Measurements from ENCODE around the gene MICB. TPM values are rescaled to one million over a fixed set of nuclear protein-coding genes. Genes with fewer than 3 reads are reported as not detected.
A peak's percentile ranks its signal among the peaks of the same experiment; 100 is the strongest.

MICB gene
- total and polyA plus RNA-seq, 9 of the 15 experiments (the other 6 are each of a cell fraction or from before 2014, with no cell fraction given), result 13.3 to 34.5 (median 19.8) TPM

DNA sequence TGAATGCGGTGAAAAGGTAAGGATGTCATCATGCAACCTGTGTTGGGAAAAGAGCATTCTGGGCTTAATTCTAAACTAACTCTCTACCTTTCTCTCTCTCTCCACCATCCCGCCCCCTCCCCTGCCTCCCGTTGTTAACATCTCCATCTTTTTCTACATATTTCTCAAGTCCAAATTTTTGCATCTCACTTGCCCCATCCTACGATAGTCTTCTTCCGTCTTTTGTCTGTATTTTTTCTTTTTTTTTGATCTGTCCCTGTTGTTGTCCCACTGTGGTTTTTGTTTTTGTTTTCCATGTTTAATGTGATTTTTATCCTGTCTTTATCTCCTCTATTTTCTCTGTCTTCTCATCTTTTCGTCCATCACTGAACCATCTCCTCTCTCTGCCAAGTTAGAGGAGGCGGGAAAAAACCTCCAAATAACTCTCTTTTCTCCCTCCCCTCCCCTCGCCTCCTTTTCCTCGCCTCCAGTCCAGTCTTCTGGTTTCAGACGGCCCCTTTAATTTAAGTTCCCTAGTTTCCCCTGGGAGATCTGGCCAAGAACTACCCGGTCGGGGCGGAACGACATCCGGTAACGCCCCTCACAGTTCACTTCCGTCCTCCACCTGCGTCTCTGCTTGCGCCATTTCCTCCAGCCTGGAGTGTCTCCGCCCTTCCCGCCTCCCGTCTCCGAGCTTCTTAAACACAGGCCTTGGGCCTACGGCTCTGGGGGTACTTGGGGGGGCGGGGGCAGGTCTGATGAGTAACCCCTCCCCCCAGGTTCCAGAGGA, 49.2 kb downstream of the MICB start, which contains the start of gene NFKBIL1 (continued):
- TF ChIP-seq, protein P1, sequence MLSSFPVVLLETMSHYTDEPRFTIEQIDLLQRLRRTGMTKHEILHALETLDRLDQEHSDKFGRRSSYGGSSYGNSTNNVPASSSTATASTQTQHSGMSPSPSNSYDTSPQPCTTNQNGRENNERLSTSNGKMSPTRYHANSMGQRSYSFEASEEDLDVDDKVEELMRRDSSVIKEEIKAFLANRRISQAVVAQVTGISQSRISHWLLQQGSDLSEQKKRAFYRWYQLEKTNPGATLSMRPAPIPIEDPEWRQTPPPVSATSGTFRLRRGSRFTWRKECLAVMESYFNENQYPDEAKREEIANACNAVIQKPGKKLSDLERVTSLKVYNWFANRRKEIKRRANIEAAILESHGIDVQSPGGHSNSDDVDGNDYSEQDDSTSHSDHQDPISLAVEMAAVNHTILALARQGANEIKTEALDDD (IDR thresholded peaks at IDR 0.05), result peak; percentile 47; the same call in 1 of the 2 replicates
- TF ChIP-seq ZNF41 (CRISPR knock-in tag; conservative IDR thresholded peaks at IDR 0.05), result no peak
- TF ChIP-seq BMI1 (IDR thresholded peaks at IDR 0.05; ENCODE audit: low read length), result no peak
- no peak for TF ChIP-seq MTF1 (CRISPR knock-in tag; IDR thresholded peaks at IDR 0.05; ENCODE audit: borderline replicate concordance)
- TF ChIP-seq, protein P2, sequence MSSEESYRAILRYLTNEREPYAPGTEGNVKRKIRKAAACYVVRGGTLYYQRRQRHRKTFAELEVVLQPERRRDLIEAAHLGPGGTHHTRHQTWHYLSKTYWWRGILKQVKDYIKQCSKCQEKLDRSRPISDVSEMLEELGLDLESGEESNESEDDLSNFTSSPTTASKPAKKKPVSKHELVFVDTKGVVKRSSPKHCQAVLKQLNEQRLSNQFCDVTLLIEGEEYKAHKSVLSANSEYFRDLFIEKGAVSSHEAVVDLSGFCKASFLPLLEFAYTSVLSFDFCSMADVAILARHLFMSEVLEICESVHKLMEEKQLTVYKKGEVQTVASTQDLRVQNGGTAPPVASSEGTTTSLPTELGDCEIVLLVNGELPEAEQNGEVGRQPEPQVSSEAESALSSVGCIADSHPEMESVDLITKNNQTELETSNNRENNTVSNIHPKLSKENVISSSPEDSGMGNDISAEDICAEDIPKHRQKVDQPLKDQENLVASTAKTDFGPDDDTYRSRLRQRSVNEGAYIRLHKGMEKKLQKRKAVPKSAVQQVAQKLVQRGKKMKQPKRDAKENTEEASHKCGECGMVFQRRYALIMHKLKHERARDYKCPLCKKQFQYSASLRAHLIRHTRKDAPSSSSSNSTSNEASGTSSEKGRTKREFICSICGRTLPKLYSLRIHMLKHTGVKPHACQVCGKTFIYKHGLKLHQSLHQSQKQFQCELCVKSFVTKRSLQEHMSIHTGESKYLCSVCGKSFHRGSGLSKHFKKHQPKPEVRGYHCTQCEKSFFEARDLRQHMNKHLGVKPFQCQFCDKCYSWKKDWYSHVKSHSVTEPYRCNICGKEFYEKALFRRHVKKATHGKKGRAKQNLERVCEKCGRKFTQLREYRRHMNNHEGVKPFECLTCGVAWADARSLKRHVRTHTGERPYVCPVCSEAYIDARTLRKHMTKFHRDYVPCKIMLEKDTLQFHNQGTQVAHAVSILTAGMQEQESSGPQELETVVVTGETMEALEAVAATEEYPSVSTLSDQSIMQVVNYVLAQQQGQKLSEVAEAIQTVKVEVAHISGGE (CRISPR knock-in tag; IDR thresholded peaks at IDR 0.05), result peak; percentile 95 to 99 (median 97)
- TF ChIP-seq KDM4B (IDR thresholded peaks at IDR 0.05; ENCODE audit: borderline replicate concordance in 2 of 2, low read depth in 1 of 2), result peak in 1 of 2 experiments; percentile 99; a peak in 2 of 4 replicates
- TF ChIP-seq FOXM1 (IDR thresholded peaks at IDR 0.05; ENCODE audit: low read depth), result peak; percentile 68; the same call in 1 of the 2 replicates
- no peak; the same call in 1 of the 2 replicates for TF ChIP-seq FOXM1 (CRISPR knock-in tag; IDR thresholded peaks at IDR 0.05; ENCODE audit: low read depth)
- TF ChIP-seq ZBTB17 (CRISPR knock-in tag; IDR thresholded peaks at IDR 0.05), result peak; percentile 69; the same call in 1 of the 2 replicates
- TF ChIP-seq, protein P3, sequence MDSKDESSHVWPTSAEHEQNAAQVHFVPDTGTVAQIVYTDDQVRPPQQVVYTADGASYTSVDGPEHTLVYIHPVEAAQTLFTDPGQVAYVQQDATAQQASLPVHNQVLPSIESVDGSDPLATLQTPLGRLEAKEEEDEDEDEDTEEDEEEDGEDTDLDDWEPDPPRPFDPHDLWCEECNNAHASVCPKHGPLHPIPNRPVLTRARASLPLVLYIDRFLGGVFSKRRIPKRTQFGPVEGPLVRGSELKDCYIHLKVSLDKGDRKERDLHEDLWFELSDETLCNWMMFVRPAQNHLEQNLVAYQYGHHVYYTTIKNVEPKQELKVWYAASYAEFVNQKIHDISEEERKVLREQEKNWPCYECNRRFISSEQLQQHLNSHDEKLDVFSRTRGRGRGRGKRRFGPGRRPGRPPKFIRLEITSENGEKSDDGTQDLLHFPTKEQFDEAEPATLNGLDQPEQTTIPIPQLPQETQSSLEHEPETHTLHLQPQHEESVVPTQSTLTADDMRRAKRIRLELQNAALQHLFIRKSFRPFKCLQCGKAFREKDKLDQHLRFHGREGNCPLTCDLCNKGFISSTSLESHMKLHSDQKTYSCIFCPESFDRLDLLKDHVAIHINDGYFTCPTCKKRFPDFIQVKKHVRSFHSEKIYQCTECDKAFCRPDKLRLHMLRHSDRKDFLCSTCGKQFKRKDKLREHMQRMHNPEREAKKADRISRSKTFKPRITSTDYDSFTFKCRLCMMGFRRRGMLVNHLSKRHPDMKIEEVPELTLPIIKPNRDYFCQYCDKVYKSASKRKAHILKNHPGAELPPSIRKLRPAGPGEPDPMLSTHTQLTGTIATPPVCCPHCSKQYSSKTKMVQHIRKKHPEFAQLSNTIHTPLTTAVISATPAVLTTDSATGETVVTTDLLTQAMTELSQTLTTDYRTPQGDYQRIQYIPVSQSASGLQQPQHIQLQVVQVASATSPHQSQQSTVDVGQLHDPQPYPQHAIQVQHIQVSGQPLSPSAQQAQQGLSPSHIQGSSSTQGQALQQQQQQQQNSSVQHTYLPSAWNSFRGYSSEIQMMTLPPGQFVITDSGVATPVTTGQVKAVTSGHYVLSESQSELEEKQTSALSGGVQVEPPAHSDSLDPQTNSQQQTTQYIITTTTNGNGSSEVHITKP (IDR thresholded peaks at IDR 0.05; ENCODE audit: partially characterized antibody), result no peak
- TF ChIP-seq ZNF79 (CRISPR knock-in tag; IDR thresholded peaks at IDR 0.05; ENCODE audit: low read depth), result no peak
- no peak for TF ChIP-seq SRSF9 (IDR thresholded peaks at IDR 0.05; ENCODE audit: borderline replicate concordance, low read depth, low read length)
- TF ChIP-seq NFRKB (IDR thresholded peaks at IDR 0.05; ENCODE audit: low read depth), result peak; percentile 91
- TF ChIP-seq, protein P4, sequence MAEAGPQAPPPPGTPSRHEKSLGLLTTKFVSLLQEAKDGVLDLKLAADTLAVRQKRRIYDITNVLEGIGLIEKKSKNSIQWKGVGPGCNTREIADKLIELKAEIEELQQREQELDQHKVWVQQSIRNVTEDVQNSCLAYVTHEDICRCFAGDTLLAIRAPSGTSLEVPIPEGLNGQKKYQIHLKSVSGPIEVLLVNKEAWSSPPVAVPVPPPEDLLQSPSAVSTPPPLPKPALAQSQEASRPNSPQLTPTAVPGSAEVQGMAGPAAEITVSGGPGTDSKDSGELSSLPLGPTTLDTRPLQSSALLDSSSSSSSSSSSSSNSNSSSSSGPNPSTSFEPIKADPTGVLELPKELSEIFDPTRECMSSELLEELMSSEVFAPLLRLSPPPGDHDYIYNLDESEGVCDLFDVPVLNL (CRISPR knock-in tag; IDR thresholded peaks at IDR 0.05; ENCODE audit: low read depth), result no peak
- TF ChIP-seq ZNF217 (CRISPR knock-in tag; IDR thresholded peaks at IDR 0.05), result no peak
- TF ChIP-seq ZNF23 (CRISPR knock-in tag; IDR thresholded peaks at IDR 0.05), result no peak
- TF ChIP-seq NFE2 (IDR thresholded peaks at IDR 0.05; ENCODE audit: low read depth), result peak; percentile 21
- TF ChIP-seq PHTF2 (CRISPR knock-in tag; IDR thresholded peaks at IDR 0.05), result no peak
- TF ChIP-seq EP300 (IDR thresholded peaks at IDR 0.05; ENCODE audit: low read length), result peak; percentile 37; the same call in 1 of the 2 replicates

Measured in K562 (cell line).